OCI-LY7 (cell line): Measurements from ENCODE around the gene CALY. TPM values are rescaled to one million over a fixed set of nuclear protein-coding genes. Genes with fewer than 3 reads are reported as not detected.

Source experiments
- BruUV-seq: library from RNA; stranded (reverse); fragments of 400-500 nt; replicated peaks from 2 replicates; lab custom pipeline; 2021; lab: Mats Ljungman, UMichigan
- CTCF ChIA-PET: fragments of 300-600 bp; sonication (Branson Sonifier 250); formaldehyde crosslinking; loops from one replicate; lab custom pipeline; 2022; ENCODE audit warnings: antibody characterized with exemption; ENCODE audit not compliant: unreplicated experiment; lab: Charles Lee
- POLR2A ChIA-PET: fragments of 300-600 bp; sonication (Branson Sonifier 250); formaldehyde crosslinking; loops from one replicate; lab custom pipeline; 2022; ENCODE audit warnings: antibody characterized with exemption; lab: Charles Lee
- DNase-seq: peaks from one replicate; pipeline ENCODE4 v3.0.0-alpha.2; 2015; ENCODE audit warnings: low spot score
- H2AFZ ChIP-seq: fragments of 200-600 bp; sonication (generic), shearing (Covaris generic); 2 replicates; pipeline ENCODE4 v1.6.1; 2014; ENCODE audit warnings: mild to moderate bottlenecking, antibody characterized with exemption, low read length, moderate library complexity
- H3K27ac ChIP-seq: fragments of 200-600 bp; sonication (generic); 2 replicates; pipeline ENCODE4 v1.5.1; 2014; ENCODE audit warnings: mixed run types, low read depth, mild to moderate bottlenecking, moderate library complexity, low read length, inconsistent platforms; ENCODE audit not compliant: poor library complexity, severe bottlenecking
- H3K36me3 ChIP-seq: fragments of 200-600 bp; sonication (generic); 2 replicates; pipeline ENCODE4 v1.6.1; 2014; ENCODE audit warnings: mild to moderate bottlenecking, antibody characterized with exemption, low read length, moderate library complexity, mixed read lengths; ENCODE audit not compliant: insufficient read depth
- H3K4me1 ChIP-seq: fragments of 200-600 bp; sonication (generic); 2 replicates; pipeline ENCODE4 v1.5.1; 2014; ENCODE audit warnings: mild to moderate bottlenecking, low read length; ENCODE audit not compliant: insufficient read depth, poor library complexity, severe bottlenecking
- H3K4me2 ChIP-seq: fragments of 200-600 bp; sonication (generic); 2 replicates; pipeline ENCODE4 v1.6.1; 2014; ENCODE audit warnings: mild to moderate bottlenecking, low read length
- H3K4me3 ChIP-seq: fragments of 200-600 bp; sonication (generic); 2 replicates; pipeline ENCODE4 v1.5.1; 2014; ENCODE audit warnings: mild to moderate bottlenecking, low read depth, low read length; ENCODE audit not compliant: poor library complexity, severe bottlenecking
- H3K79me2 ChIP-seq: fragments of 200-600 bp; sonication (generic); 2 replicates; pipeline ENCODE4 v1.6.1; 2016; ENCODE audit warnings: low read depth, mild to moderate bottlenecking, low read length, moderate library complexity, mixed read lengths; ENCODE audit not compliant: insufficient read depth
- H3K9me2 ChIP-seq: fragments of 200-600 bp; sonication (generic); 2 replicates; pipeline ENCODE4 v1.6.1; 2016; ENCODE audit warnings: mild to moderate bottlenecking, low read length, mixed read lengths; ENCODE audit not compliant: insufficient read depth
- H3K9me3 ChIP-seq: fragments of 200-600 bp; sonication (generic); 2 replicates; pipeline ENCODE4 v1.6.1; 2014; ENCODE audit warnings: mild to moderate bottlenecking, mixed run types, low read length, mixed read lengths
- H4K20me1 ChIP-seq: fragments of 200-600 bp; sonication (generic); 2 replicates; pipeline ENCODE4 v1.6.1; 2014; ENCODE audit warnings: mild to moderate bottlenecking, antibody characterized with exemption, low read length, moderate library complexity, mixed read lengths; ENCODE audit not compliant: insufficient read depth
- EZH2phosphoT487 ChIP-seq: fragments of 200-600 bp; sonication (generic); IDR thresholded peaks from 2 replicates; pipeline ENCODE4 v1.6.1; 2018; ENCODE audit warnings: low read depth, borderline replicate concordance, mild to moderate bottlenecking, mixed run types, antibody characterized with exemption, low read length, moderate library complexity, mixed read lengths
- intact Hi-C: fragments of 100-400 bp; cut with micrococcal nuclease; formaldehyde crosslinking; loops from one replicate; pipeline ENCODE4 v1.10.0; 2022; ENCODE audit not compliant: unreplicated experiment
- total RNA-seq, 2 experiments: library from RNA; depleted of rRNA in 1 of 2; stranded (reverse); fragments of >200 nt in 1 of 2; shearing (Covaris generic) in 1 of 2; gene quantifications; 2 replicates each; pipeline ENCODE4 v1.2.3, GENCODE V29; 2014 to 2022
- TF ChIP-seq, protein P1 (sequence below): fragments of 200-600 bp; sonication (generic); conservative IDR thresholded peaks from 2 replicates; pipeline ENCODE4 v1.5.1; 2014; ENCODE audit warnings: mild to moderate bottlenecking, antibody characterized with exemption, low read length, moderate library complexity, mixed read lengths

The CALY gene
- total RNA-seq, 2 experiments from 2014 or later, result not detected

DNA sequence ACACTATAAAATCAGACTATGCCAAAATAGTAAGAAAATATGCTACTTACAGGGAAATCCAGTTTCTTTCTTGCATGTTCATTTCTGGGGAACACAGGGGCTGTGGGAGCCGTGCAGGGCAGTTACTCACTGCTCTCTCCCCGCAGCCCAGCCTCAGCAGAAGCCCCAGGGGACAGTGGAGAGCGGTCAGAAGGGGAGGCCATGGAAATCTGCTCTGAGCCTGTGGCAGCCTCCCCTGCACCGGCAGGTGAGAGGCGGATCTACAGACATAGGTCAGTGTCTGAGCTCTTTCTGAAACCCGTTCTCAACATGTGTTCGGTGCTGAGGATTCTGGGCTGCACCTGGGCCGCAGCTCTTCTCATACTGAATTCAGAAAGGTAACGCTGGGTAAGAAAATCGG, 25.1 kb downstream of the CALY start:
- H3K9me2 ChIP-seq, result no peaks in the 10 kb centered on the region
- ChIA-PET CTCF (no interaction called here), POLR2A (no interaction called here)
- no TSS peak for BruUV-seq
- TF ChIP-seq EZH2phosphoT487, result no peak
- no peak for DNase-seq
- H3K4me3 ChIP-seq, result no peak overlapping the region
- no peak overlapping the region for H3K4me2 ChIP-seq
- H3K4me1 ChIP-seq, result peaks cover 33% of the 10 kb centered on the region
- H3K36me3 ChIP-seq, result peaks cover 38% of the 10 kb centered on the region
- no peaks in the 10 kb centered on the region for H4K20me1 ChIP-seq
- no peak overlapping the region for H2AFZ ChIP-seq
- peaks cover 18% of the 10 kb centered on the region for H3K79me2 ChIP-seq
- intact Hi-C loops, result no loop called here
- no peaks in the 10 kb centered on the region for H3K9me3 ChIP-seq
- H3K27ac ChIP-seq, result no peak overlapping the region

DNA sequence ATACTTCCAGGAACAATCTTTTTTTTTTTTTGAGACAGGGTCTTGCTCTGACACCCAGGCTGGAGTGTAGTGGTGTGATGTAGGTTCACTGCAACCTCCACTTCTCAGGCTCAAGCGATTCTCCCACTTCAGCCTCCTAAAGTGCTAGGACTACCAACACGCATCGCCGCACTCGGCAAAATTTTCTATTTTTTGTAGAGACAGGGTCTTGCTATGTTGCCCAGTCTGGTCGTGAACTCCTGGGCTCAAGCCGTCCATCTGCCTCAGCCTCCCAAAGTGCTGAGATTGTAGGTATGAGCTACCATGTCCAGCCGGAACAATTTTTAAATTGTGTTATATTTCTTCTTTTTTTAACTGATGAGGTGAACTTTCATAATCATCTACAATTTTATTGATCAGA, 25.9 kb downstream of the CALY start:
- H2AFZ ChIP-seq, result no peak overlapping the region
- ChIA-PET POLR2A (no interaction called here), CTCF (no interaction called here)
- intact Hi-C loops, result no loop called here
- no TSS peak for BruUV-seq
- H3K79me2 ChIP-seq, result peaks cover 24% of the 10 kb centered on the region
- H3K9me3 ChIP-seq, result no peaks in the 10 kb centered on the region
- H3K27ac ChIP-seq, result no peak overlapping the region
- no peak overlapping the region for H3K4me2 ChIP-seq
- H3K4me3 ChIP-seq, result no peak overlapping the region
- peaks cover 33% of the 10 kb centered on the region for H3K4me1 ChIP-seq
- peaks cover 38% of the 10 kb centered on the region for H3K36me3 ChIP-seq
- TF ChIP-seq, protein P1, sequence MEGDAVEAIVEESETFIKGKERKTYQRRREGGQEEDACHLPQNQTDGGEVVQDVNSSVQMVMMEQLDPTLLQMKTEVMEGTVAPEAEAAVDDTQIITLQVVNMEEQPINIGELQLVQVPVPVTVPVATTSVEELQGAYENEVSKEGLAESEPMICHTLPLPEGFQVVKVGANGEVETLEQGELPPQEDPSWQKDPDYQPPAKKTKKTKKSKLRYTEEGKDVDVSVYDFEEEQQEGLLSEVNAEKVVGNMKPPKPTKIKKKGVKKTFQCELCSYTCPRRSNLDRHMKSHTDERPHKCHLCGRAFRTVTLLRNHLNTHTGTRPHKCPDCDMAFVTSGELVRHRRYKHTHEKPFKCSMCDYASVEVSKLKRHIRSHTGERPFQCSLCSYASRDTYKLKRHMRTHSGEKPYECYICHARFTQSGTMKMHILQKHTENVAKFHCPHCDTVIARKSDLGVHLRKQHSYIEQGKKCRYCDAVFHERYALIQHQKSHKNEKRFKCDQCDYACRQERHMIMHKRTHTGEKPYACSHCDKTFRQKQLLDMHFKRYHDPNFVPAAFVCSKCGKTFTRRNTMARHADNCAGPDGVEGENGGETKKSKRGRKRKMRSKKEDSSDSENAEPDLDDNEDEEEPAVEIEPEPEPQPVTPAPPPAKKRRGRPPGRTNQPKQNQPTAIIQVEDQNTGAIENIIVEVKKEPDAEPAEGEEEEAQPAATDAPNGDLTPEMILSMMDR, result no peak
- TF ChIP-seq EZH2phosphoT487, result no peak
- no peaks in the 10 kb centered on the region for H3K9me2 ChIP-seq
- no peak for DNase-seq
- H4K20me1 ChIP-seq, result no peaks in the 10 kb centered on the region

DNA sequence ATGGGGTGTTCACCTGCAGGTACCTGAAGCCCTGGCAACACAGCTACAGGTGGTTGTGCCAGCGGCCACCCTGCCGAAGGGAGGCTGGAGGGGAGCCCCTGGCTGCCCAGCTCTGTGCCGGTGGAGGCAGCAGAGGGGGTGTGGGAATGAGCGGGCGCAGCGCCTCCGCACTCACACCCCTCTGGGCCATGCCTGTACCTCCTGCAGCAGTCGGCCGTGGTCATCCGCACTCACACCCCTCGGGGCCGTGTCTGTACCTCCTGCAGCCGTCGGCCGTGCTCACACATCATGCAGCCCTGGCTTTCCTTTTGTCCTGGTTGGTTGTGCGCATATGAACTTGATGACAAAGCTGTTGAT, 26.3 kb downstream of the CALY start:
- Histone ChIP-seq H3K27ac (no peak overlapping the region), H3K4me2 (no peak overlapping the region), H3K36me3 (peaks cover 38% of the 10 kb centered on the region), H3K9me2 (no peaks in the 10 kb centered on the region), H3K4me3 (no peak overlapping the region), H3K79me2 (peaks cover 28% of the 10 kb centered on the region), H4K20me1 (no peaks in the 10 kb centered on the region), H2AFZ (no peak overlapping the region), H3K4me1 (peaks cover 33% of the 10 kb centered on the region), H3K9me3 (no peaks in the 10 kb centered on the region)
- POLR2A ChIA-PET, result no interaction called here
- intact Hi-C loops, result no loop called here
- CTCF ChIA-PET, result no interaction called here
- no peak for DNase-seq
- BruUV-seq, result no TSS peak
- TF ChIP-seq EZH2phosphoT487, result no peak
- TF ChIP-seq, protein P1, result no peak
